T-helper 17 cell (primary cell): Measurements from ENCODE around the gene SPOCD1. TPM values are rescaled to one million over a fixed set of nuclear protein-coding genes. Genes with fewer than 3 reads are reported as not detected.

Experiments
- ATAC-seq: fragments of 150-1000 bp; cut with Tn5 transposase; 2 replicates; pipeline ENCODE4 v1.10.0; 2021; ENCODE audit warnings: mild to moderate bottlenecking, moderate library complexity
- DNase-seq, 3 donors: peaks; one replicate each; pipeline versions ENCODE4 v3.0.0 to v3.0.0-alpha.2; 2020 to 2021
- H3K9me3 ChIP-seq: one replicate; pipeline ENCODE4 v1.7.0; 2013; ENCODE audit warnings: low read length, mild to moderate bottlenecking; ENCODE audit not compliant: control insufficient read depth, poor library complexity, severe bottlenecking
- H3K27ac Mint-ChIP-seq: one replicate; pipeline ENCODE4 v1.8.0; 2022; ENCODE audit warnings: mild to moderate bottlenecking, moderate library complexity, mixed read lengths
- H3K27me3 Mint-ChIP-seq: one replicate; pipeline ENCODE4 v1.8.0; 2022; ENCODE audit warnings: mixed read lengths
- H3K36me3 Mint-ChIP-seq: one replicate; pipeline ENCODE4 v1.8.0; 2022; ENCODE audit warnings: low read depth, mixed read lengths
- H3K4me1 Mint-ChIP-seq: one replicate; pipeline ENCODE4 v1.8.0; 2022; ENCODE audit warnings: mild to moderate bottlenecking, mixed read lengths
- H3K4me3 Mint-ChIP-seq: one replicate; pipeline ENCODE4 v1.8.0; 2022; ENCODE audit warnings: mild to moderate bottlenecking, moderate library complexity, mixed read lengths
- total RNA-seq, 4 donors: library from RNA in 2 of 4; stranded (reverse) in 2 of 4; gene quantifications; one replicate each; pipeline ENCODE4 v1.2.3 and lab custom pipeline; 2022 to 2026

The SPOCD1 gene
- total RNA-seq (1 to 10 TPM in 1 of 2 donors, under 1 TPM in 1; 0.30 to 7.5 TPM), total RNA-seq (lab: John Stamatoyannopoulos, UW) (0 reads per million in 2 donors)

GRCh38 chr1:31815752-31816500, at the start of gene SPOCD1:
Gene SPOCD1, minus strand, starts transcription at chr1:31816022. Its CDS starts 689 bp downstream, at chr1:31815333.
- Mint-ChIP-seq H3K4me1 (peaks cover 10% of the 10 kb centered on the region), H3K27me3 (no peaks in the 10 kb centered on the region), H3K27ac (peak within 1 kb of the TSS; percentile 74), H3K4me3 (peak within 1 kb of the TSS; percentile 47), H3K36me3 (no peaks in the 10 kb centered on the region)
- DNase-seq: peak; percentile 68 to 81 (median 72)
- no peaks in the 10 kb centered on the region for H3K9me3 ChIP-seq
- peak; percentile 99 for ATAC-seq

GRCh38 chr1:31862071-31862470, 46.2 kb upstream of the SPOCD1 start:
- no peaks in the 10 kb centered on the region for H3K9me3 ChIP-seq
- Mint-ChIP-seq H3K27ac (no peak overlapping the region), H3K4me1 (peaks cover 4% of the 10 kb centered on the region), H3K4me3 (no peak overlapping the region), H3K36me3 (no peaks in the 10 kb centered on the region), H3K27me3 (no peaks in the 10 kb centered on the region)
- DNase-seq (no peak), ATAC-seq (no peak)

GRCh38 chr1:31861346-31861745, 45.5 kb upstream of the SPOCD1 start:
- no peak for DNase-seq
- ATAC-seq: no peak

GRCh38 chr1:31860581-31860980, 44.8 kb upstream of the SPOCD1 start:
- H3K27me3 Mint-ChIP-seq: no peaks in the 10 kb centered on the region
- ATAC-seq: no peak
- H3K4me1 Mint-ChIP-seq: peaks cover 2% of the 10 kb centered on the region
- H3K9me3 ChIP-seq: no peaks in the 10 kb centered on the region
- H3K36me3 Mint-ChIP-seq: no peaks in the 10 kb centered on the region
- no peak for DNase-seq
- H3K4me3 Mint-ChIP-seq: no peak overlapping the region
- H3K27ac Mint-ChIP-seq: no peak overlapping the region

More at GRCh38 chr1:31861346-31861745, 45.5 kb upstream of the SPOCD1 start:
- Mint-ChIP-seq H3K27me3 (no peaks in the 10 kb centered on the region), H3K4me3 (no peak overlapping the region), H3K27ac (no peak overlapping the region), H3K4me1 (peaks cover 2% of the 10 kb centered on the region), H3K36me3 (no peaks in the 10 kb centered on the region)
- no peaks in the 10 kb centered on the region for H3K9me3 ChIP-seq

GRCh38 chr1:31859719-31860118, 43.9 kb upstream of the SPOCD1 start:
- Mint-ChIP-seq H3K36me3 (no peaks in the 10 kb centered on the region), H3K4me3 (no peak overlapping the region), H3K4me1 (peaks cover 2% of the 10 kb centered on the region), H3K27ac (no peak overlapping the region), H3K27me3 (no peaks in the 10 kb centered on the region)
- H3K9me3 ChIP-seq: no peaks in the 10 kb centered on the region
- no peak for ATAC-seq
- DNase-seq: no peak

- Mint-ChIP-seq H3K4me3 (no peak overlapping the region), H3K4me1 (peaks cover 2% of the 10 kb centered on the region)
Measured at GRCh38 chr1:31859044-31859443, 43.2 kb upstream of the SPOCD1 start.

GRCh38 chr1:31857863-31858262, 42.0 kb upstream of the SPOCD1 start:
- Mint-ChIP-seq H3K4me3 (no peak overlapping the region), H3K27ac (no peak overlapping the region), H3K27me3 (no peaks in the 10 kb centered on the region), H3K4me1 (peaks cover 2% of the 10 kb centered on the region), H3K36me3 (no peaks in the 10 kb centered on the region)
- ATAC-seq (no peak), DNase-seq (no peak)
- H3K9me3 ChIP-seq: no peaks in the 10 kb centered on the region

More at GRCh38 chr1:31859044-31859443, 43.2 kb upstream of the SPOCD1 start:
- no peaks in the 10 kb centered on the region for H3K27me3 Mint-ChIP-seq
- ATAC-seq (no peak), DNase-seq (no peak)
- no peaks in the 10 kb centered on the region for H3K9me3 ChIP-seq
- H3K36me3 Mint-ChIP-seq: no peaks in the 10 kb centered on the region
- no peak overlapping the region for H3K27ac Mint-ChIP-seq

GRCh38 chr1:31856140-31856539, 40.3 kb upstream of the SPOCD1 start:
- no peaks in the 10 kb centered on the region for H3K27me3 Mint-ChIP-seq
- H3K9me3 ChIP-seq: no peaks in the 10 kb centered on the region
- peaks cover 2% of the 10 kb centered on the region for H3K4me1 Mint-ChIP-seq
- no peak for DNase-seq
- H3K36me3 Mint-ChIP-seq: no peaks in the 10 kb centered on the region
- ATAC-seq: no peak
- no peak overlapping the region for H3K27ac Mint-ChIP-seq
- H3K4me3 Mint-ChIP-seq: no peak overlapping the region

- no peak overlapping the region for H3K27ac Mint-ChIP-seq
- no peaks in the 10 kb centered on the region for H3K9me3 ChIP-seq
- DNase-seq: no peak
- no peak for ATAC-seq
- no peaks in the 10 kb centered on the region for H3K36me3 Mint-ChIP-seq
- no peaks in the 10 kb centered on the region for H3K27me3 Mint-ChIP-seq
- H3K4me1 Mint-ChIP-seq: peaks cover 2% of the 10 kb centered on the region
- no peak overlapping the region for H3K4me3 Mint-ChIP-seq
Measured at GRCh38 chr1:31855038-31855845, 39.4 kb upstream of the SPOCD1 start.

- H3K9me3 ChIP-seq: no peaks in the 10 kb centered on the region
- H3K4me3 Mint-ChIP-seq: peak overlapping the region; percentile 41
- no peaks in the 10 kb centered on the region for H3K36me3 Mint-ChIP-seq
- DNase-seq (no peak), ATAC-seq (no peak)
- H3K27ac Mint-ChIP-seq: peak overlapping the region; percentile 84
- H3K27me3 Mint-ChIP-seq: no peaks in the 10 kb centered on the region
- peaks cover 39% of the 10 kb centered on the region for H3K4me1 Mint-ChIP-seq
Measured at GRCh38 chr1:31849653-31850052, 33.8 kb upstream of the SPOCD1 start.

GRCh38 chr1:31848381-31848897, 32.6 kb upstream of the SPOCD1 start:
- H3K36me3 Mint-ChIP-seq: no peaks in the 10 kb centered on the region
- H3K27ac Mint-ChIP-seq: peak overlapping the region; percentile 84
- ATAC-seq: peak; percentile 91
- peak; percentile 10 to 23 (median 15) for DNase-seq
- H3K4me3 Mint-ChIP-seq: peak overlapping the region; percentile 77
- H3K4me1 Mint-ChIP-seq: peaks cover 41% of the 10 kb centered on the region
- H3K27me3 Mint-ChIP-seq: no peaks in the 10 kb centered on the region
- H3K9me3 ChIP-seq: no peaks in the 10 kb centered on the region

GRCh38 chr1:31846484-31846883, 30.7 kb upstream of the SPOCD1 start:
- peaks cover 43% of the 10 kb centered on the region for H3K4me1 Mint-ChIP-seq
- H3K36me3 Mint-ChIP-seq: no peaks in the 10 kb centered on the region
- no peak for ATAC-seq
- no peak for DNase-seq
- H3K9me3 ChIP-seq: no peaks in the 10 kb centered on the region
- no peaks in the 10 kb centered on the region for H3K27me3 Mint-ChIP-seq
- no peak overlapping the region for H3K4me3 Mint-ChIP-seq
- no peak overlapping the region for H3K27ac Mint-ChIP-seq

- DNase-seq: no peak
- Mint-ChIP-seq H3K36me3 (peaks cover 2% of the 10 kb centered on the region), H3K27ac (no peak overlapping the region), H3K27me3 (no peaks in the 10 kb centered on the region), H3K4me1 (peaks cover 29% of the 10 kb centered on the region), H3K4me3 (no peak overlapping the region)
- ATAC-seq: no peak
- H3K9me3 ChIP-seq: no peaks in the 10 kb centered on the region
Measured at GRCh38 chr1:31843506-31843905, 27.7 kb upstream of the SPOCD1 start.
